ENCODE results near the gene ARHGAP8.

DNA sequence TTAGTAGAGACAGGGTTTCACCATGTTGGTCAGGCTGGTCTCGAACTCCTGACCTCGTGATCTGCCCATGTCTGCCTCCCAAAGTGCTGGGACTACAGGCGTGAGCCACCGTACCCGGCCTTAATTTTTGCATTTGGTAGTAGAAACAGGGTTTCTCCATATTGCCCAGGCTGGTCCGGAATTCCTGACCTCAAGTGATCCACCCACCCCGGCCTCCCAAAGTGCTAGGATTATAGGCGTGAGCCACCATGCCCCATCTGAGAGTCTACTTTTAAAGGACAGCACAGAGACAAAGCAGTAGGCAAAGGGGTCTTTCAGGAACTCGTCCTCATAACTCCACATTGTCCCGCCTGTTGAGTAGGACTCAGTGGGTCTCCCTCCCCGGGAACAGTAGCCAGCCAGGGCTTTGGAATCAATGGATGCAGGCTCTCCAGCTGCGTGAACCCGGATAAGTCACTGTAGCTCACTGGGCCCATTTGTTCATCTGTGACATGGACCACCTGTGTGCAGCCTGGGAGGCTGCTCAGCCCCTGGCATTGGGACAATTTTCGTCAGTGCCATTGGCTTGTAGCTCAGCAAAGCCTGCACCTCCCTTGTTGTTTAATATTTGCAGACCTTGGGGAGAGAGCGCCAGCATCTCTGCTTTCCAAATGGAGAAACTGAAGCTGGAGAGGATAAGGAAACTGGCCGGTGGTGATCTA is 86.1 kb downstream of the ARHGAP8 start:
- TF ChIP-seq CTCF (conservative IDR thresholded peaks at IDR 0.05 in 1 of 2, IDR thresholded peaks at IDR 0.05 in 1 of 2; ENCODE audit: low read depth in 1 of 2, low read length in 2 of 2), result no peak
- TF ChIP-seq EZH2 (IDR thresholded peaks at IDR 0.05; ENCODE audit: low read length, missing control alignments), result no peak
